GM18909 (cell line): ENCODE results near the gene ANHX.

ENCODE experiments used
- ATAC-seq: cut with Tn5 transposase; IDR thresholded peaks from one replicate; pipeline ENCODE4 v1.9.1; 2021; ENCODE audit warnings: mild to moderate bottlenecking; ENCODE audit not compliant: unreplicated experiment, poor library complexity

The ANHX gene

DNA sequence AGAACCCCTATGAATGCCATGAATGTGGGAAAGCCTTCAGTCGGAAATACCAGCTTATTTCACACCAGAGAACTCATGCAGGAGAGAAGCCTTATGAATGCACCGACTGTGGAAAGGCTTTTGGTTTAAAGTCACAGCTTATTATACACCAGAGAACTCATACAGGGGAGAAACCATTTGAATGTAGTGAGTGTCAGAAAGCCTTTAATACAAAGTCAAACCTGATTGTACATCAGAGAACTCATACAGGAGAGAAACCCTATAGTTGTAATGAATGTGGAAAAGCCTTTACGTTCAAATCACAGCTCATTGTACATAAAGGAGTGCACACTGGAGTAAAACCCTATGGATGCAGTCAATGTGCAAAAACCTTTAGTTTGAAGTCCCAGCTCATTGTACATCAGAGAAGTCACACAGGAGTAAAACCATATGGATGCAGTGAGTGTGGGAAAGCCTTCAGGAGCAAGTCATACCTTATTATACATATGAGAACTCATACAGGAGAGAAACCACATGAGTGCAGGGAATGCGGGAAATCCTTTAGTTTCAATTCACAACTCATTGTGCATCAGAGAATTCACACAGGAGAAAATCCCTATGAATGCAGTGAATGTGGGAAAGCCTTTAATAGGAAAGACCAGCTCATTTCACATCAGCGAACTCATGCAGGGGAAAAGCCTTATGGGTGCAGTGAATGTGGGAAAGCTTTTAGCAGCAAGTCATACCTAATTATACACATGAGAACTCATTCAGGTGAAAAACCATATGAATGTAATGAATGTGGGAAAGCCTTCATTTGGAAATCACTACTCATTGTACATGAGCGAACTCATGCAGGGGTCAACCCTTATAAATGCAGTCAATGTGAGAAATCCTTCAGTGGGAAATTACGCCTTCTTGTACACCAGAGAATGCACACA is 32.1 kb downstream of the ANHX start:
- no peak for ATAC-seq

DNA sequence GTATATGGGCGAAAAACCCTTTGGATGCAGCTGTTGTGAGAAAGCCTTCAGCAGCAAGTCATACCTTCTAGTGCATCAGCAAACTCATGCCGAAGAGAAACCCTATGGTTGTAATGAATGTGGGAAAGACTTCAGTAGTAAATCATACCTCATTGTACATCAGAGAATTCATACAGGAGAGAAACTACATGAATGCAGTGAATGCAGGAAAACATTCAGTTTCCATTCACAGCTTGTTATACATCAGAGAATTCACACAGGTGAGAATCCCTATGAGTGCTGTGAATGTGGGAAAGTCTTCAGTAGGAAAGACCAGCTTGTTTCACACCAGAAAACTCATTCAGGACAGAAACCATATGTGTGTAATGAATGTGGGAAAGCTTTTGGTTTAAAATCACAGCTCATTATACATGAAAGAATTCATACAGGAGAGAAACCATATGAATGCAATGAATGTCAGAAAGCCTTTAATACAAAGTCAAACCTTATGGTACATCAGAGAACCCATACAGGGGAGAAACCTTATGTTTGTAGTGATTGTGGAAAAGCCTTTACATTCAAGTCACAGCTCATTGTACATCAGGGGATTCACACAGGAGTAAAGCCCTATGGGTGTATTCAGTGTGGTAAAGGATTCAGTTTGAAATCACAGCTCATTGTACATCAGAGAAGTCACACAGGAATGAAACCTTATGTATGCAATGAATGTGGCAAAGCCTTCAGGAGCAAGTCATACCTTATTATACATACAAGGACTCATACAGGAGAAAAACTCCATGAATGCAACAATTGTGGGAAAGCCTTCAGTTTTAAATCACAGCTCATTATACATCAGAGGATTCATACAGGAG is 33.0 kb downstream of the ANHX start:
- no peak for ATAC-seq

DNA sequence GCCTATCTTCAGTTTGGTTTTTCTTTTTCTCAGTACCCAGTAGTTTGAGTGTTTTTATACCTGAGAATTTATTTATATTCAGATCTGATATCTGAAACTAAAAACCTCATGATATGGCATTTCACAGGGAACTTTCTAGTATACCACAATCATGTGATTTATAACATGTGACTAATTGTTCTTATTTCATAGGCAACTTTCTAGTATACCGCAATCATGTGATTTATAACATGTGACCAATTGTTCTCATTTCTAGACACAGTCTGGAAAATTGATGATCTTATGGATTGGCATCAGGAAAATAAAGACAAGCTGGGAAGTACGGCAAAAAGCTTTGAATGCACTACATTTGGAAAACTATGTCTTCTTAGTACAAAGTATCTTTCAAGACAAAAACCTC is 33.8 kb downstream of the ANHX start:
- ATAC-seq = no peak

DNA sequence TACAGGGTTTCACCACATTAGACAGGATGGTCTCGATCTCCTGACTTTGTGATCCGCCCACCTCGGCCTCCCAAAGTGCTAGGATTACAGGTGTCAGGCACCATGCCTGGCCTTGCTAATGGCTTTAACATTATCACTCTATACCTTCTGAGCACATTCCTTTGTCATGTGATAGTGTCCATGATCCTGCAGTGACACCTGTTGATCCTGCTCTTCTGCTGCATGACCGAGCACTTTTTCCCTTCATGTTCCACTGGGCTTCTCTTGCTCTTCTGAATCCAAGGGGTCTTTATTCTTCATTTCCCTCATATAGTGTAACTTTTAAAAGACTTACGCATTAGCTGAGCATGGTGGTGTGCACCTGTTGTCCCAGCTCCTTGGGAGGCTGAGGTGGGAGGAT is 42.8 kb downstream of the ANHX start:
- ATAC-seq = no peak

DNA sequence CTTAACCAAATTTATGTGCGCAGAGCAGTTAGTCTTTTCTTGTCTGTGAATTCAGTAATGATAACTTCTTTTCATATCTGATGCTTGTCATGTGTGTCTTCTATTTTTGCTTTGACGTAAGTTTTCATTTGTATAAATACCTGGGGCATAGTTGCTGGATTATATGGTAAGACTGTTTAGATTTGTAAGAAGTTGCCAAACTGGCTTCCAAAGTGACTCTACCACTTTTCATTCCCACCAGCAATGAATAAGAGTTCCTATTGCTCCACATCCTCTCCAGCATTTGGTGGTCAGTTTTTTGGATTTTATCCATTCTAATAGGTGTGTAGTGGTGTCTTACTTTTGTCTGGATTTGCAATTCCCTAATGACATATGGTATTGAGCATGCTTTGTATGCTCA is 45.5 kb downstream of the ANHX start:
- no peak for ATAC-seq

DNA sequence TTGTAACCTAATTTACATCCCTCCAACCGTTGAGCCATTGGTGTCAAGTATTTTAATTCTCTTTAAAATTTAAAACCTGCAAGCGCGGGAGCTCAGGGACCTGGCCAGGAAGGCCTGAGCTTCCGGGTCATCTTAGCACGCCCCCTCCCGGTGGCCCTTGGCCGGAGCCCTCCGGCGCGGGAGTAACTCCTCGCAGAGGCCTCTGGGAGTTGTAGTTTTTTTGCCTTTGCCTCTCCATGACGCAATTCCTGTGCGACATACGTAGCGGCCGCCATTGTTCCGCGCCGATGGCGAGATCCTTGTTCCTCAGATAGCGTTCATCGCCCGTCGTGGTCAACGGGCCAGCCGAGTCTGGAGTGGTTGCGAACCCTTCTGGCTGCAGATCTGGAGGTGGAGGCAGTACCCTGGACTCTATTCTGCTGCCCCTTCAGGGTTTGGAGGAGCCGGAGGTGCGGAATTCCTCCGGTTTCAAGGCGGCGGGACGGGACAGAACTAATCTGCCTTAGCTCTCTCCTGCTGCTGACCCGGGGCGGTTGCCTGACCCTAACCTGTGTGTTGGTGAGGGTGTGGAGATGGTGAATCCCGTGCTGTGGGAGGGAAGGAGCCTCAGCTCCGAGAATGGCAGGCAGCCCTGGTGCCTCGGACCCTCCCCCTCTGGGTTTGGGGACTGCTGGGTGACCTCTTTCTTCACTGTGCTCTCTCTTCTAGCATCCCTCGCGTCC is 54.3 kb downstream of the ANHX start, which contains the start of gene ZNF268:
ZNF268 (plus strand) TSS at position 258 of the 722 bp plus-strand sequence. CDS start 503 bp downstream, outside the sequence.
- ATAC-seq = peak; percentile 92

DNA sequence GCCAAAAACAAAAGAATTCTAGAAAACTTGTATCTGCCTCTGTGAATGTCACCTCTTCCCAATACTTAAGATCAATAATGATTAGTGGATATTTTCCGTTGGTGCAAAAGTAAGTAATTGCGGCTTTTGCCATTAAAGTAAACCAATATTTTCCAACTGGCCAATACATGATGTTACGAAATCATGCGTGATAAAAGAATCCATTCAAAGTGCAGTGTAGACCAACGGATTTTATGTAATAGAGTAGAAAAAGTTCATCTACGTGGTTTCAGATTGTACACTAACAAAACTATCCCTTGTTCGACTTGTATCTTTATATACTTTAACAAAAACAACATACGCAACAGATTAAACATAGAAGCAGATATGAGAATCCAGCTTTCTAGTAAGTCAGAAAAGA is 55.0 kb downstream of the ANHX start:
- ATAC-seq = no peak

DNA sequence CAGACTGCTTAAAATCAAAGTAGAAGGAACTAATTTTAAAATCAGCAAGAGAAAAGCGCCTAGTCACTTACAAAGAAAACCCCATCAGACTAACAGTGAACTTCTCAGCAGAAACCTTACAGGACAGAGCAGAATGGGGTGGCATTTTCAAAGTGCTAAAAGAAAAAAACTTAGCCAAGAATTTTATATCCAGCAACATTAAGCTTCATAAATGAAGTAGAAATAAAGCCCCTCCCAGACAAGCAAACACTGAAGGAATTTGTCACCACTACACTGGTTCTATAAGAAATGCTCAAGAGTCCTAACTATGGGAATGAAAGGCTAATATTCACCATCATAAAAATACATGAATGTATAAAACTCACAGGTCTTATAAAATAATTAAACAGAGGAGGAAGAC is 60.8 kb downstream of the ANHX start:
- ATAC-seq = no peak

DNA sequence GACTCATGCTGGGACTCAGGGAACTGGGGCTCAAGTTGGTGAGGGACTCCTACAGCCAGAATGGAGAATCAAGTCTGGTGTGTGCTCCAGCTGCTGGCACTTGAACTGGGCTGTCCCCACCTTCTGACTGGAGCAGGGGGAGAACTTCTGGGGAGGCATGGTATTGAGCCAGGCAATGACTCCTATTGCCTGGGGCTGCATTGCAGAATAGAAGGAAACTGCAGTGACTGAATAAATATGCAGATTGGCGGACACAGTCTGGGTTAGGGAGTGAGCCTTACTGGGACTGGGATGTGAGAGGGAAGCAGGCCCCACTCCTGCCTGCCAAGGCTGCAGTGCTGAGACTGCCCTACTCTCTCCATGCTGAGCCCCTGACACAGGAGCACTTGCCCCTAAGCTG is 63.2 kb downstream of the ANHX start:
- ATAC-seq = no peak
